Stimulated activated CD4-positive, alpha-beta T cell treated with anti-CD3 and anti-CD28 coated beads, TNF-alpha, amount 100 ng/mL, for 1 hour (primary cell): ENCODE data around the gene RAPGEF3.

Experiments used
- DNase-seq, 3 donors: peaks; one replicate each; pipeline ENCODE4 v3.0.0-alpha.2; 2020; ENCODE audit warnings: low read depth in 3 of 3, low spot score in 1 of 3

RAPGEF3 gene

GRCh38 chr12:47745485-47746041, 13.1 kb downstream of the RAPGEF3 start:
- no peak for DNase-seq

- no peak for DNase-seq
Measured at GRCh38 chr12:47744778-47745436, 13.8 kb downstream of the RAPGEF3 start.

GRCh38 chr12:47744005-47744651, 14.6 kb downstream of the RAPGEF3 start:
- DNase-seq: peak; percentile 17 to 46 (median 41)

GRCh38 chr12:47743311-47743860, 15.3 kb downstream of the RAPGEF3 start:
- no peak for DNase-seq

- DNase-seq: peak; percentile 18 to 70 (median 54)
Measured at GRCh38 chr12:47742253-47742825, 16.3 kb downstream of the RAPGEF3 start.

- DNase-seq: peak in 2 of 3 donors; percentile 37 to 50
Measured at GRCh38 chr12:47741340-47741703, 17.4 kb downstream of the RAPGEF3 start.

- DNase-seq: no peak
Measured at GRCh38 chr12:47740606-47741339, 17.9 kb downstream of the RAPGEF3 start.

GRCh38 chr12:47739979-47740378, 18.7 kb downstream of the RAPGEF3 start:
- no peak for DNase-seq

- no peak for DNase-seq
Measured at GRCh38 chr12:47739297-47739696, 19.4 kb downstream of the RAPGEF3 start.

- no peak for DNase-seq
Measured at GRCh38 chr12:47737936-47738594, 20.6 kb downstream of the RAPGEF3 start.

- no peak for DNase-seq
Measured at GRCh38 chr12:47736877-47737676, 21.6 kb downstream of the RAPGEF3 start.

- no peak for DNase-seq
Measured at GRCh38 chr12:47736216-47736615, 22.5 kb downstream of the RAPGEF3 start.

- no peak for DNase-seq
Measured at GRCh38 chr12:47735649-47736048, 23.0 kb downstream of the RAPGEF3 start.

- DNase-seq: no peak
Measured at GRCh38 chr12:47734725-47735480, 23.8 kb downstream of the RAPGEF3 start.

- DNase-seq: no peak
Measured at GRCh38 chr12:47733142-47733541, 25.5 kb downstream of the RAPGEF3 start.

GRCh38 chr12:47732504-47732903, 26.2 kb downstream of the RAPGEF3 start:
- DNase-seq: no peak

- no peak for DNase-seq
Measured at GRCh38 chr12:47731723-47732122, 27.0 kb downstream of the RAPGEF3 start.

GRCh38 chr12:47730341-47730744, 28.3 kb downstream of the RAPGEF3 start:
- no peak for DNase-seq

- no peak for DNase-seq
Measured at GRCh38 chr12:47729233-47729632, 29.4 kb downstream of the RAPGEF3 start.
